Astrocyte (in vitro differentiated cells and primary cell): ENCODE results near the gene NDST3. TPM values are rescaled to one million over a fixed set of nuclear protein-coding genes. Genes with fewer than 3 reads are reported as not detected.

Experiments used
- DNase-seq: peaks from one replicate; pipeline ENCODE4 v3.0.0-alpha.2; 2010; ENCODE audit warnings: low read depth
- FAIRE-seq: peaks from 2 replicates; lab custom pipeline; 2011; peaks lifted over from hg19 to GRCh38; lab: Jason Lieb, UNC
- H2AFZ ChIP-seq: 2 replicates; pipeline ENCODE4 v1.6.0; 2012; ENCODE audit warnings: low read depth, low read length, inconsistent platforms
- H3K27ac ChIP-seq: 2 replicates; pipeline ENCODE4 v1.5.1; 2011; ENCODE audit warnings: low read depth, low read length, inconsistent platforms
- H3K27me3 ChIP-seq: 2 replicates; pipeline ENCODE4 v1.6.0; 2011; ENCODE audit warnings: low read length, inconsistent platforms; ENCODE audit not compliant: insufficient read depth
- H3K36me3 ChIP-seq: 2 replicates; pipeline ENCODE4 v1.5.1; 2011; ENCODE audit warnings: low read length, inconsistent platforms; ENCODE audit not compliant: insufficient read depth
- H3K4me1 ChIP-seq: 2 replicates; pipeline ENCODE4 v1.5.1; 2011; ENCODE audit warnings: low read length, inconsistent platforms; ENCODE audit not compliant: insufficient read depth
- H3K4me2 ChIP-seq: 2 replicates; pipeline ENCODE4 v1.6.0; 2012; ENCODE audit warnings: low read length, inconsistent platforms
- H3K4me3 ChIP-seq: 2 replicates; pipeline ENCODE4 v1.5.1; 2011; ENCODE audit warnings: low read depth, mild to moderate bottlenecking, low read length, inconsistent platforms; ENCODE audit not compliant: insufficient read depth
- H3K79me2 ChIP-seq: 2 replicates; pipeline ENCODE4 v1.6.0; 2012; ENCODE audit warnings: mild to moderate bottlenecking, low read length, inconsistent platforms; ENCODE audit not compliant: insufficient read depth
- H3K9ac ChIP-seq: 2 replicates; pipeline ENCODE4 v1.6.0; 2012; ENCODE audit warnings: mild to moderate bottlenecking, low read length, inconsistent platforms
- H3K9me3 ChIP-seq: 2 replicates; pipeline ENCODE4 v1.5.1; 2012; ENCODE audit warnings: low read depth, mild to moderate bottlenecking, low read length, inconsistent platforms; ENCODE audit not compliant: insufficient read depth
- H4K20me1 ChIP-seq: 2 replicates; pipeline ENCODE4 v1.6.0; 2012; ENCODE audit warnings: low read length, inconsistent platforms; ENCODE audit not compliant: insufficient read depth
- H3K27ac Mint-ChIP-seq: one replicate; pipeline ENCODE4 v1.8.0; 2021; ENCODE audit warnings: mild to moderate bottlenecking, mixed read lengths; ENCODE audit not compliant: unreplicated experiment
- H3K27me3 Mint-ChIP-seq: one replicate; pipeline ENCODE4 v1.8.0; 2021; ENCODE audit warnings: low read depth, mixed read lengths; ENCODE audit not compliant: unreplicated experiment
- H3K36me3 Mint-ChIP-seq: one replicate; pipeline ENCODE4 v1.8.0; 2021; ENCODE audit warnings: low read depth, mixed read lengths; ENCODE audit not compliant: unreplicated experiment
- H3K4me1 Mint-ChIP-seq: one replicate; pipeline ENCODE4 v1.8.0; 2021; ENCODE audit warnings: low read depth, mixed read lengths; ENCODE audit not compliant: unreplicated experiment
- H3K4me3 Mint-ChIP-seq: one replicate; pipeline ENCODE4 v1.8.0; 2021; ENCODE audit warnings: mild to moderate bottlenecking, moderate library complexity, mixed read lengths; ENCODE audit not compliant: unreplicated experiment
- H3K9me3 Mint-ChIP-seq: one replicate; pipeline ENCODE4 v1.8.0; 2021; ENCODE audit warnings: mild to moderate bottlenecking, mixed read lengths; ENCODE audit not compliant: unreplicated experiment
- EZH2 ChIP-seq: IDR thresholded peaks from 2 replicates; pipeline ENCODE4 v1.6.1; 2012; ENCODE audit warnings: mild to moderate bottlenecking, low read length, inconsistent platforms; ENCODE audit not compliant: insufficient read depth
- total RNA-seq: library from RNA; stranded (reverse); gene quantifications from 2 replicates; pipeline ENCODE4 v1.2.1, GENCODE V29; 2021
- TF ChIP-seq, protein P1 (sequence below): IDR thresholded peaks from 2 replicates; pipeline ENCODE4 v1.5.1; 2011; ENCODE audit warnings: low read depth, mild to moderate bottlenecking, inconsistent platforms, low read length, moderate library complexity; ENCODE audit not compliant: insufficient read depth

The NDST3 gene
- total RNA-seq, 1 donor from 2014 or later, result 0.57 TPM

DNA sequence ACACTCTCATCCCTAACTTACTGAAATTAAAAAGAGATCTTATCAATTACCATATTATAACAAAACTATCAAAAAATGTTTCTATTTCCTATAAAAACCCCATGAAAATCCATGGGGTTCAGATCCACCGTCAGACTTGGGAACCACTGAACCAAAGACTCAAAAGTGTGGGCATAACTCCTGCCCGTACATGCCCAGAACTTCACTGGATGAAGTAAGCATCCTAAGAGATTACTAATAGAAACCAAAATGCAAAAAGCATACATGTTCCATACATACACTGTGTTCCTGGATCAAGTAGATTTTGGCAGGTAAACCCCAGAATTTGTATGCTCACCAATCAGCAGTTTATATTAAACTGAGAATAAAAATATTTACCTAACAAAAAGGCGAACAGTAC, 252.4 kb downstream of the NDST3 start:
- Histone ChIP-seq H3K36me3 (peaks cover 1% of the 10 kb centered on the region), H3K9ac (no peak overlapping the region), H3K4me3 (no peak overlapping the region), H3K9me3 (no peaks in the 10 kb centered on the region), H3K79me2 (no peaks in the 10 kb centered on the region), H3K27ac (no peak overlapping the region), H3K4me2 (no peak overlapping the region), H2AFZ (no peak overlapping the region), H4K20me1 (peaks cover 15% of the 10 kb centered on the region), H3K27me3 (no peaks in the 10 kb centered on the region), H3K4me1 (peaks cover 12% of the 10 kb centered on the region)
- Mint-ChIP-seq H3K4me3 (no peak overlapping the region), H3K36me3 (no peaks in the 10 kb centered on the region), H3K27me3 (no peaks in the 10 kb centered on the region), H3K4me1 (peaks cover 10% of the 10 kb centered on the region), H3K27ac (no peak overlapping the region), H3K9me3 (no peaks in the 10 kb centered on the region)
- FAIRE-seq, result no peak
- no peak for DNase-seq
- TF ChIP-seq EZH2, result no peak
- TF ChIP-seq, protein P1, sequence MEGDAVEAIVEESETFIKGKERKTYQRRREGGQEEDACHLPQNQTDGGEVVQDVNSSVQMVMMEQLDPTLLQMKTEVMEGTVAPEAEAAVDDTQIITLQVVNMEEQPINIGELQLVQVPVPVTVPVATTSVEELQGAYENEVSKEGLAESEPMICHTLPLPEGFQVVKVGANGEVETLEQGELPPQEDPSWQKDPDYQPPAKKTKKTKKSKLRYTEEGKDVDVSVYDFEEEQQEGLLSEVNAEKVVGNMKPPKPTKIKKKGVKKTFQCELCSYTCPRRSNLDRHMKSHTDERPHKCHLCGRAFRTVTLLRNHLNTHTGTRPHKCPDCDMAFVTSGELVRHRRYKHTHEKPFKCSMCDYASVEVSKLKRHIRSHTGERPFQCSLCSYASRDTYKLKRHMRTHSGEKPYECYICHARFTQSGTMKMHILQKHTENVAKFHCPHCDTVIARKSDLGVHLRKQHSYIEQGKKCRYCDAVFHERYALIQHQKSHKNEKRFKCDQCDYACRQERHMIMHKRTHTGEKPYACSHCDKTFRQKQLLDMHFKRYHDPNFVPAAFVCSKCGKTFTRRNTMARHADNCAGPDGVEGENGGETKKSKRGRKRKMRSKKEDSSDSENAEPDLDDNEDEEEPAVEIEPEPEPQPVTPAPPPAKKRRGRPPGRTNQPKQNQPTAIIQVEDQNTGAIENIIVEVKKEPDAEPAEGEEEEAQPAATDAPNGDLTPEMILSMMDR, result no peak

GRCh38 chr4:118287711-118288451, 253.6 kb downstream of the NDST3 start:
- Mint-ChIP-seq H3K4me3 (no peak overlapping the region), H3K27me3 (no peaks in the 10 kb centered on the region), H3K27ac (no peak overlapping the region), H3K36me3 (no peaks in the 10 kb centered on the region), H3K9me3 (no peaks in the 10 kb centered on the region), H3K4me1 (peaks cover 10% of the 10 kb centered on the region)
- Histone ChIP-seq H3K4me3 (no peak overlapping the region), H2AFZ (no peak overlapping the region), H3K9ac (no peak overlapping the region), H3K4me2 (no peak overlapping the region), H3K27me3 (no peaks in the 10 kb centered on the region), H3K79me2 (no peaks in the 10 kb centered on the region), H3K4me1 (peaks cover 5% of the 10 kb centered on the region), H4K20me1 (peaks cover 4% of the 10 kb centered on the region), H3K27ac (no peak overlapping the region), H3K36me3 (no peaks in the 10 kb centered on the region), H3K9me3 (no peaks in the 10 kb centered on the region)
- DNase-seq (no peak), FAIRE-seq (no peak)
- TF ChIP-seq EZH2, result no peak
- TF ChIP-seq, protein P1, result no peak

- TF ChIP-seq EZH2, result no peak
- TF ChIP-seq, protein P1, result no peak
- H3K4me2 ChIP-seq, result peak overlapping the region; percentile 24
- H3K27me3 ChIP-seq, result no peaks in the 10 kb centered on the region
- H3K36me3 Mint-ChIP-seq, result peaks cover 3% of the 10 kb centered on the region
- no peaks in the 10 kb centered on the region for H3K9me3 Mint-ChIP-seq
- H3K9ac ChIP-seq, result no peak overlapping the region
- H3K4me3 Mint-ChIP-seq, result no peak overlapping the region
- H3K27ac Mint-ChIP-seq, result no peak overlapping the region
- H3K4me3 ChIP-seq, result no peak overlapping the region
- H4K20me1 ChIP-seq, result no peaks in the 10 kb centered on the region
- peaks cover 5% of the 10 kb centered on the region for H3K4me1 ChIP-seq
- no peaks in the 10 kb centered on the region for H3K9me3 ChIP-seq
- DNase-seq (peak; percentile 75), FAIRE-seq (peak; percentile 81)
- H3K4me1 Mint-ChIP-seq, result peaks cover 6% of the 10 kb centered on the region
- no peaks in the 10 kb centered on the region for H3K79me2 ChIP-seq
- H3K27ac ChIP-seq, result no peak overlapping the region
- H2AFZ ChIP-seq, result no peak overlapping the region
- H3K36me3 ChIP-seq, result no peaks in the 10 kb centered on the region
- no peaks in the 10 kb centered on the region for H3K27me3 Mint-ChIP-seq
Observed at GRCh38 chr4:118289794-118290193, 255.5 kb downstream of the NDST3 start.
